NCI-H774 (cell line): ENCODE data around the gene FAM78A.
"Not testable (repeated sequence)": the region's sequence is repeated elsewhere in the genome, so short reads cannot be mapped to it uniquely, and the experiment has no call there.

ENCODE experiments used
- DNase-seq: peaks from one replicate; lab custom pipeline; 2025; lab: John Stamatoyannopoulos, UW

Gene FAM78A

GRCh38 chr9:131281119-131281965 is 5.0 kb upstream of the FAM78A start:
- no peak for DNase-seq

- DNase-seq, result no peak
Measured at GRCh38 chr9:131280660-131281059, 4.3 kb upstream of the FAM78A start.

- DNase-seq, result no peak
Measured at GRCh38 chr9:131279863-131280570, 3.7 kb upstream of the FAM78A start.

GRCh38 chr9:131279196-131279862 is 3.0 kb upstream of the FAM78A start:
- no peak for DNase-seq

GRCh38 chr9:131278702-131279111 is 2.4 kb upstream of the FAM78A start:
- no peak for DNase-seq

DNA sequence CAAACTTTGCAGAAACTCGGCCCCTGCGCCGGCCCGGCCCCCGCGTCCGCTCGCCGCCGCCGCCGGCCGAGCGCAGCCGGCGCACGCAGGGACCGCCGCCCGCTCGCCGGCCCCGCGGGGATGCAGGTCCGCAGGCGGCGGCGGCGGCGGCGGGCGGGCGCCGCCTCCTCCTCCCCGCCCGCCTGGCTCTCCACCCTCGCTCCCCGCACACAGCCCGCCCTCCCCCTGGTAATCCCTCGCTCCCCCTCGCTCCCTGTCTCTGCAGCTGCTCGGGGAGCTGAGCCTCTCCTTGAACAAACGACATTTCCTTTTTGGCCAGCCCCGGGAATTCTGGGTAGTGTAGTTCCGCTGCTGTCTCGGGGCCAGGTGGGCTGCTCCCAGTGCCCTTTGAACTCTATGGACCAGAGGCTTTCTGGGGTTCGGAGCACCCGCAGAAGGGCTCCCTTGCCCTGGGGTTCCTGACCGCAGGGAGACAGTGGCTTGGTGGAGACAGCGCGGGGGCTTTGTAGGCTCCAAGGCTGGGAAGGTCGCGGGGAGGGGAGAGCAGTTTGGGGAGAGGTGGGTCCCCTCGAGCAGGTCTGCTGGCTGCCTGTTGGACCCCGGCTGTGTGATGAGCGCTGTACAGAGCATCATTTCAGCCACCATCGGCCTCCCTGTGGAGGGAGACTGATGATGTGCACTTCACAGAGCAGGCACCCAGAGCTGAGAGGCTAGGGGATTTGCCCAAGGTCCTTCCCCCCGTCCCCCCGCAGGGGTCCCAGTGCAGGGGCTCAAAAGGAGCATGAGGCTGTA is 1.8 kb upstream of the FAM78A start:
- peak; percentile 81 for DNase-seq

DNA sequence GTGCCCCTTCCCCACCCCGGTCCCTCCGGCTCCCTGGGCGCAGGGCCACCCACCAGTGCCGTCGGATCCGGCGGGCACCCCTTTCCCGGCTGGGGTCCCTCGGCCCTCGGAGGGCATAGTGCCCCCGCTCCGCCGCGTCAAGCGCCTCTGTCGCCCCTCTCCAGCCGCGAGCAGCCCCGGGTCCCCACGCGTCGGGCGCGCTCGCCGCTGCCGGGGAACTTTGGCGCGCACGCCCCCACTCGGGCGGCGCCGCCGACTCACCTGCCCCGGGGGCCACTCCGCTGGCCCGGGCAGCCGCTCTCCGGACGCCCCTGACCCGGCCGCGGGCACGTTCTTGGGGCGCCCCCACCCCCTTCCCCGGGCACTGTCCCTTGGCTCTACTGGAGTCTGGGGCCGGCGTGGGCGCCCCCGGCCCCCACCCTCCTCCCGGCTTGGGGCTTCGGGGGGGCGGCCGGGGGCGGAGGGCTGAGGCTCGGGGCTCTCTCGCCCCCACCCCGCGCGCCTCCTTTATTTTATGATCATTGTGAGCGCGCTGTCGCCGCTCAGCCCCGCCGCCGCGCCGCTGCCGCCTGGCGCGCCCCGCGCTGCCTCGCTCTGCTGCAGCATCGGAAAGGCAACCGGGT is 1.1 kb upstream of the FAM78A start:
- no peak for DNase-seq

DNA sequence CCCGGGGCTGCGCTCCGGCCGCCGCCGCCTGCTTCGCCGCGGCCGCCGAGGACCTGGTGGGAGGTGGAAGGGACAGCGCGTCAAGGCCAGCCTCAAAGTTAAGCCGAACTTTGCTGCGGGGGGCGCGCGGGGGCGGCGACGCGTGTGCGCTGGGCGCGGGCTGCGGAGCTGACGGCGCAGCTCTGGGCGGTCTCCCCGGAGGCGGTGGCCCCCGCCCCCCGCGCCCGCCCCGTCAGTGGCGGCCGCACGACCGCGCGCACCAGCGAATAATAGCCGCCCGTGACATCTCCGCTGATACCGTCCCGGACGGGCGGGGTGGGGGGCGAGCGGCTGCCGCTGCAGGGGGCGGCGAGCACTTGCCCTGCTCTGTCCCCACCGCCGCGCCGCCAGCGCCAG is 579 bp upstream of the FAM78A start:
- no peak for DNase-seq

- no peak for DNase-seq
Measured at GRCh38 chr9:131275332-131276093, 797 bp downstream of the FAM78A start.

- DNase-seq, result no peak
Measured at GRCh38 chr9:131274674-131275331, 1.5 kb downstream of the FAM78A start.

- DNase-seq, result no peak
Measured at GRCh38 chr9:131273856-131274673, 2.2 kb downstream of the FAM78A start.

DNA sequence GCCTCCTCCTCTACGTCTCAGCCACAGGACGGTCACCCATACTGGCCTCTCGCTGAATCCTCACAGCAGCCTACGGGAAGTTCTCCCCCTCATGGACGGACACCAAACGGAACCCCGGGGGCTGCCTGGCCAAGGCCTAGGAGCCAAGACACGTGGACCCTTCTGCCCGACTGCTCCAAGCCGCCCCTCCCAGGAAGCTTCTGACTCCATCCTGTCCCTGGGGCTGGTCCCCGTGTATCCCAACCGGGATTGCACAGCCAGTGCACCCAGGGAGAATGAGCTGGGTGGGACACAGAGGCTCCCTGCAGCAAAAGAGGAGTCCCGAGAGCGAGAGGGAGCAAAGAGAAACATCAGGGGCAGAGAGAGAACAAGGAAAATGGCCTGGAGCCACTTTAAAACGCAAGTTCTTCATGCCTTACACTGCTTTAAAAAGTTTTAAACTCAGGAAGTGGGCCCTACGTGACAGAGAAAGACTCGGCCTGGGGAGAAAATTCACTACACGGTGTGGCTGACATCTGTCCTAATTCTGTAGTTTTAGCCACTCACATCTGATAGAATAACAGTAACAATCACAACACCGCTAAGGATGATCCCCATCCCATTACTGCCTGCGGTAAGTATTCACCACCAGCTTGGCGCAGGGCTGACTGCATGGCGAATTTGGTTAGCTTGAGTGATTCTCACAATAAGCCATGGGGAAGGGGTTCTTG is 3.0 kb downstream of the FAM78A start:
- no peak for DNase-seq

DNA sequence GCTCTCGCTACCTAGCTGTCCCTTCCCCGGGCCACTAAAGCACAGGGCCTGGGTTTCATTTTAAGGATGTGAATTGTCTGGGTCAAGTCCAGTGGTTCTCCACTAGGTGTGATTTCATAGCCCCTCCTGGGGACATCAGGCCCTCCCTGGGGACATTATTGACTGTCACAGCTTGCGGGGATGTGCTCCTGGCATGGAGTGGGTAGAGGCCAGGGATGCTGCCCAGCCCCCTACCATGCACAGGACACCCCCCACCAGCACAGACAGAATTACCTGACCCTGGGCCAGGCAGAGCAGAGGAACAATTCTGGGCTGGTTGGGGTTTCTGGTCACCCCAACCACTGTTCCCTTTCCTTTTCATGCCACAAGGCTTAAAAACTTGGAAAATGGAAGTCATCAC is 4.1 kb downstream of the FAM78A start:
- DNase-seq, result no peak

DNA sequence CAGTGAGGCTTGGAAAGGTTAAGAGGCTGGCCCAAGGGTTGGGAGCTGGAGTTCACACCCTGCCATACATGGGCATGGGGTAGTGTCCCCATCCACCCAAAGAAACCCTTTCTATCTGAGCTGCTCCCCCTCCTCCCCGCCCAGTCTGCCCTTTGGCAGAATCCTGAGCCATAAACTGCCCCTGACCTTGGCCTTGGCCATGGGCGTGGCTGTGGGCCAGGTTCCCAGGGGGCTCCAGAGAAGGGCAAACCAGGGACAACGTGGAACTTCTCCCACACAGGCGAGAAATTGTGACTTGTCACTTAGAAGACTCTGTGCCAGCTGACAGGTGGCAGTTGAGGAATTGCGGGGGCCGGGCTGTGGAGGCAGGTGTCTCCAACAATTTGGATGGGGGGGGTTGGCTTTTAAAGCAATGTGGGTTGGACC is 4.8 kb downstream of the FAM78A start:
- no peak for DNase-seq

GRCh38 chr9:131271016-131271273 is 5.4 kb downstream of the FAM78A start:
- not testable (repeated sequence) for DNase-seq

DNA sequence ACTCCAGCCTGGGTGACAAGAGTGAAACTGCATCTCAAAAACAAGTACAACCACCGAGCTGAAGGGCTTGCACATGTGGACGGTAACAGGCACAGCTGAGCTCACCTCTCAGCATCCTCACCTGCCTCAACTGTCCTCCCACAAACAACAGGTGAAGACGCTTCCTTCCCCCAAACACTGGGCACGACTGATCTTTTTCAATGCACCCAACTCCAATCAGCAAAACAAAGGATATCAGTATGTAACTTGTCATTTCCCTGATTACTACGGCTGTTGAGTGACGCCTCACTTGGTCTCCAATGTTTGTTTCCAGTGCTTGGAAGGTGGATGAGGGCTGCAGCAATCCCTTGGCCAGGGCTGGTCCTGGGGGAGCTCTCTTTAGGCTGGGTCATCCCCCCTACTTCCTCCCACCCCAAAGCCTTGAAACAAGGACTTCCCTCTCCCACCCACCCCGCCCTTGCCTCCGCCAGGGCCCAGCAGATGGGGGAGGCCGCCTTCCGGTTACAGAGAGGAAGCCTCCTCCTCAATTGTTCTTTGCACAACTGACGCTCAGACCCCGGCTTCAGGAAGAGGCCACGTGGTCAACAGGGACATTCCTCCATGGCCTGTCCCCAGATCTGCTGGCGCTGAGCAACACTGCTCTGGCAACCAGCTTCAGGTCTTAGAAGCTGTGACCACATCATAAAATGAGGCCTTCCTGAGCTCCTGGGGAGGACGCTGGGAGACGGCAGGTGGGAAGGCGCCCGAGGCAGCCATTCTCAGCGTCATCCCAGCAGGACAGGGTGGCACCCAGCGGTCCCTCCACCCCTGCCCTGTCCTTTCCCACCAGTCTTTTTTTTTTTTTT is 5.9 kb downstream of the FAM78A start:
- no peak for DNase-seq

DNA sequence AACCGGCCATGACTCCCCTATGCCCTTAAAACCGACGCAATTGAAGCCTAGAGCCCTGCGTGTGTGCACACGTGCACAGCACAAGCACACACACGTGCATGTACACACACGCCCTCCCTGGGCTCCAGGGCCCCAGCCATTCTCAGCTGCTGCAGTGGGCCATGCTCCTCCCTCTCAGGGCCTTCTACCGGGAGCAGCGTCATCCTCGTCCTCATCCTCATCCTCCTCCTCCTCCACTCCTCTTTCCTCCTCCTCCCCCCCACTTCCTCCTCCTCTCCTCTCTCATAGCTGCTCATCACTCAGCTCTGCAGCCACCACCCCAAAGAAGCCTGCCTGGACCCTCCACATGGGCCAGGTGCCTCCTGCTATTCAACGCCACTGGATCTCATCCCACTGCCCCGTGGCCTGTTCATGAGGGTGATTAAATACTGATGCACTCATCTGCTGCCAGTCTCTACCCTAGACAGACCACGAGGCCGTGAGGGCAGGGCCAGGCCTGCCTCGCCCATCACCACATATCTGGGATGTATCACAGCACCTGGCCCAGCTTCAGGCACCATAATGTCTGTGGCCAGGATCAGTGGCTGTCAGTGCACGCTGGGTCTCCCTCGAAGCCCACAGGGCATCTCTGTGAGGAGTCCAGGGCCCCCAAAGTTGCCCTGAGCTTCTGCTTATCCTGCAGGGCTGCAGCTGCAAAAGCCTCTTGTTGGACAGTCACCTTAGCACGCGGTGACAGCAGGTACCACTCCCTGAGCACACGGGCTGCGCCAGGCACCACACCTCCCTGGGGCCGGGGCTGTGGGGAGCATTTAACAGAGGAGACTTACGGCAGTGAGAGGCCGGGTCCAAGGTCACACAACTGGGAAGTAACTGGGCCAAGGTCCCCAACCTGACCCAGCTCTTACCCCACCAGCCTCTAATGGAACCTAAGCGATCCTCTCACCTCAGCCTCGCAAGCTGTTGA is 9.8 kb downstream of the FAM78A start:
- no peak for DNase-seq
